ENCODE data around the gene MUSK. TPM values are rescaled to one million over a fixed set of nuclear protein-coding genes. Genes with fewer than 3 reads are reported as not detected.
"Not testable (repeated sequence)": the region's sequence is repeated elsewhere in the genome, so short reads cannot be mapped to it uniquely, and the experiment has no call there.

Gene MUSK
- total RNA-seq, 1 donor from 2014 or later: not detected

- H3K4me1 Mint-ChIP-seq: peaks cover 23% of the 10 kb centered on the region
- H3K27me3 Mint-ChIP-seq (ENCODE audit: low read depth): no peaks in the 10 kb centered on the region
- no peaks in the 10 kb centered on the region for H3K9me3 Mint-ChIP-seq
- H3K4me3 Mint-ChIP-seq: peak overlapping the region; percentile 13
- no peak overlapping the region for H3K27ac Mint-ChIP-seq (ENCODE audit: unreplicated experiment)
- TF ChIP-seq CTCF (conservative IDR thresholded peaks at IDR 0.05): no peak
- H3K36me3 Mint-ChIP-seq (ENCODE audit: low read depth): no peaks in the 10 kb centered on the region
- no peak for DNase-seq (ENCODE audit: low read depth, low spot score)
Measured at GRCh38 chr9:110777196-110777875, 108.7 kb downstream of the MUSK start.

DNA sequence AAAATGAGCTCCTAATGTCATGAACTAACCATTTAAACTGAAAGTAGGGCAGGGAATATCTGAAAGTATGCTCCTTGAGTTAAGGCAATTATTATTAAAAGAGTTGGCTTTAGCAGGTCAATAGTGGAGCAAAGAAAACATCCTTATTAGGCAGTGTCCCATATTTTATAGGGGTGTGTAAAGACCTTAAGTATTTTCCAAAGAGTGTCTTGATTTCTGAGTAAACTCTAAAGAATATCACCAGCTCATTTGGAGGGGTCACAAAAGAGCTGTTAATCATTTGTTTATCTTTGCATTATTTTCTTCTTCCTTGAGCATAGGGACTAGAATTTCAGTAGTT, 109.3 kb downstream of the MUSK start:
- no peaks in the 10 kb centered on the region for H3K9me3 Mint-ChIP-seq
- no peaks in the 10 kb centered on the region for H3K27me3 Mint-ChIP-seq (ENCODE audit: low read depth)
- no peaks in the 10 kb centered on the region for H3K36me3 Mint-ChIP-seq (ENCODE audit: low read depth)
- no peak for DNase-seq (ENCODE audit: low read depth, low spot score)
- peak overlapping the region; percentile 13 for H3K4me3 Mint-ChIP-seq
- no peak overlapping the region for H3K27ac Mint-ChIP-seq (ENCODE audit: unreplicated experiment)
- peaks cover 23% of the 10 kb centered on the region for H3K4me1 Mint-ChIP-seq
- TF ChIP-seq CTCF (conservative IDR thresholded peaks at IDR 0.05): no peak

- Mint-ChIP-seq H3K9me3 (no peaks in the 10 kb centered on the region), H3K27ac (ENCODE audit: unreplicated experiment) (no peak overlapping the region), H3K4me1 (peaks cover 8% of the 10 kb centered on the region), H3K4me3 (no peak overlapping the region), H3K27me3 (ENCODE audit: low read depth) (no peaks in the 10 kb centered on the region), H3K36me3 (ENCODE audit: low read depth) (no peaks in the 10 kb centered on the region)
- DNase-seq (ENCODE audit: low read depth, low spot score): no peak
- no peak for TF ChIP-seq CTCF (conservative IDR thresholded peaks at IDR 0.05)
Measured at GRCh38 chr9:110782701-110783100, 114.1 kb downstream of the MUSK start.

DNA sequence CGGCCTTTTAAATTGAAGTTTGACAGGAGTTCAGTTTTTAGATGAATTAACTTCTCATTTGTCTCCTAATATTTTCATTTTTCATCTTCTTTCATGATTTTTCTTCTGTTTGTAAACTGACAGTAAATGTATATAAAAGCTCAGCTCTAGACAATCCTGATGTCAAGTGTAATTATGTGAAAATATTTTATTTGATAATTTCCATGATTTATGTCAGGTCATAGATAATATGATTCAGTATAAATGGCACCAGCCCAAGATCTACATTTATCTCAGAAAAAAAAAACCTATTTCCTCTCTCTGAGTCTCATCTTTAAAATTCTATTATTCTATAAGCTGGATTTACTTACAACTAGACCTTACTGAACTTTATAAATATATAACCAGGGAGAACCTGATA, 115.7 kb downstream of the MUSK start:
- Mint-ChIP-seq H3K9me3 (no peaks in the 10 kb centered on the region), H3K4me1 (no peaks in the 10 kb centered on the region), H3K36me3 (ENCODE audit: low read depth) (no peaks in the 10 kb centered on the region), H3K4me3 (no peak overlapping the region), H3K27ac (ENCODE audit: unreplicated experiment) (no peak overlapping the region), H3K27me3 (ENCODE audit: low read depth) (no peaks in the 10 kb centered on the region)
- no peak for TF ChIP-seq CTCF (conservative IDR thresholded peaks at IDR 0.05)
- DNase-seq (ENCODE audit: low read depth, low spot score): no peak

DNA sequence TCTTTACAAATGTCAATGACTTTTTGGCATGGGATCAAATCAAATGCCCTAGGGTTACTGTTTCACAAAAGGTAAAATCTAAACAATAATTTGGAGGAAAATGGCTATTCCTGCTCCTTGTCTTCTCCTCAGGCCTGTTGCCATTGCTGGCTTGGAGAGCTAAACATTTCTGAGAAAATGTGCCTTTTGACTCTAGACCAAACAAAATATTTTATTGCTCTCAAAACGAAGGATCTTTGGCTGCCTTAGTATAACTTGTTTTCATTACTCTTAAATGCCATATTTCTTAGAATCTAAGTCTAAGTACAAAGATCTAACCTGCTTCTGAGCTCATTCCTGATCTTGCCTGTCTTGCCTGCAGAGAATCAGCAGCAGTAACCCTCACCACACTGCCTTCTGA, 116.6 kb downstream of the MUSK start:
- Mint-ChIP-seq H3K4me3 (no peak overlapping the region), H3K4me1 (no peaks in the 10 kb centered on the region), H3K27ac (ENCODE audit: unreplicated experiment) (no peak overlapping the region), H3K36me3 (ENCODE audit: low read depth) (no peaks in the 10 kb centered on the region), H3K9me3 (no peaks in the 10 kb centered on the region), H3K27me3 (ENCODE audit: low read depth) (no peaks in the 10 kb centered on the region)
- DNase-seq (ENCODE audit: low read depth, low spot score): no peak
- TF ChIP-seq CTCF (conservative IDR thresholded peaks at IDR 0.05): no peak

GRCh38 chr9:110788396-110788795, 119.8 kb downstream of the MUSK start:
- H3K36me3 Mint-ChIP-seq (ENCODE audit: low read depth); H3K27ac Mint-ChIP-seq (ENCODE audit: unreplicated experiment); H3K4me1 Mint-ChIP-seq; DNase-seq (ENCODE audit: low read depth, low spot score); H3K27me3 Mint-ChIP-seq (ENCODE audit: low read depth); H3K9me3 Mint-ChIP-seq; H3K4me3 Mint-ChIP-seq: not testable (repeated sequence)

Data from neural crest cell (in vitro differentiated cells).